WTC11 (cell line): ENCODE results near the gene RBPJ.

ENCODE experiments used
- AFF4 ChIP-seq: sonication (generic); formaldehyde crosslinking; IDR thresholded peaks from 2 replicates; pipeline ENCODE4 v1.8.1; 2023; ENCODE audit warnings: mild to moderate bottlenecking, missing genetic modification reagents, borderline replicate concordance
- CTCF ChIP-seq: fragments of 200-600 bp; IDR thresholded peaks from 2 replicates; pipeline ENCODE4 v1.8.0; 2022; ENCODE audit warnings: antibody characterized with exemption
- JUN ChIP-seq: sonication (generic); formaldehyde crosslinking; IDR thresholded peaks from 2 replicates; pipeline ENCODE4 v1.8.0; 2023; ENCODE audit warnings: mild to moderate bottlenecking, missing genetic modification reagents
- KAT7 ChIP-seq: sonication (generic); formaldehyde crosslinking; IDR thresholded peaks from 2 replicates; pipeline ENCODE4 v1.8.1; 2023; ENCODE audit warnings: missing genetic modification reagents, mild to moderate bottlenecking, borderline replicate concordance
- NFYB ChIP-seq: sonication (generic); formaldehyde crosslinking; conservative IDR thresholded peaks from 2 replicates; pipeline ENCODE4 v1.8.0; 2022; ENCODE audit warnings: low read depth, missing genetic modification reagents
- NR2C2 ChIP-seq: sonication (generic); formaldehyde crosslinking; IDR thresholded peaks from 2 replicates; pipeline ENCODE4 v1.8.0; 2022; ENCODE audit warnings: mild to moderate bottlenecking, missing genetic modification reagents
- SMAD4 ChIP-seq: sonication (generic); formaldehyde crosslinking; IDR thresholded peaks from 2 replicates; pipeline ENCODE4 v1.8.0; 2022; ENCODE audit warnings: mild to moderate bottlenecking, missing genetic modification reagents
- TCF7 ChIP-seq: sonication (generic); formaldehyde crosslinking; IDR thresholded peaks from 2 replicates; pipeline ENCODE4 v1.8.0; 2022; ENCODE audit warnings: mild to moderate bottlenecking, low read depth, missing genetic modification reagents, moderate library complexity
- USF1 ChIP-seq: sonication (generic); formaldehyde crosslinking; IDR thresholded peaks from 2 replicates; pipeline ENCODE4 v1.8.0; 2022; ENCODE audit warnings: mild to moderate bottlenecking, missing genetic modification reagents
- ZBTB43 ChIP-seq: sonication (generic); formaldehyde crosslinking; IDR thresholded peaks from 2 replicates; pipeline ENCODE4 v1.8.1; 2023; ENCODE audit warnings: mild to moderate bottlenecking, missing genetic modification reagents
- ZMAT4 ChIP-seq: fragments of 250-450 bp; sonication (Bioruptor Pico); IDR thresholded peaks from 2 replicates; pipeline ENCODE4 v1.9.0; 2021; ENCODE audit warnings: mild to moderate bottlenecking
- ZNF263 ChIP-seq: sonication (generic); formaldehyde crosslinking; IDR thresholded peaks from 2 replicates; pipeline ENCODE4 v1.8.1; 2022; ENCODE audit warnings: low read depth, mild to moderate bottlenecking, moderate library complexity, missing genetic modification reagents
- ZNF423 ChIP-seq: fragments of 250-450 bp; sonication (Bioruptor Pico); IDR thresholded peaks from 2 replicates; pipeline ENCODE4 v2.1.2; 2022; ENCODE audit warnings: mild to moderate bottlenecking, moderate library complexity

- no peak for TF ChIP-seq CTCF
- no peak for TF ChIP-seq ZNF263 (CRISPR knock-in tag)
- no peak for TF ChIP-seq USF1 (CRISPR knock-in tag)
- no peak for TF ChIP-seq NR2C2 (CRISPR knock-in tag)
- no peak for TF ChIP-seq AFF4
- TF ChIP-seq ZNF423 (CRISPR knock-in tag): no peak
- no peak for TF ChIP-seq KAT7 (CRISPR knock-in tag)
- no peak for TF ChIP-seq SMAD4 (CRISPR knock-in tag)
- TF ChIP-seq ZMAT4: no peak
- no peak for TF ChIP-seq JUN (CRISPR knock-in tag)
- no peak for TF ChIP-seq NFYB (CRISPR knock-in tag)
- TF ChIP-seq ZBTB43: no peak
- no peak for TF ChIP-seq TCF7
These were observed 153.7 kb downstream of the RBPJ start for GRCh38 chr4:26474551-26474950.
